GM21360 (cell line): ENCODE measurements around the gene UBE3C.
"Not testable (repeated sequence)": the region's sequence is repeated elsewhere in the genome, so short reads cannot be mapped to it uniquely, and the experiment has no call there.

Source experiments
- ATAC-seq: cut with Tn5 transposase; IDR thresholded peaks from one replicate; pipeline ENCODE4 v1.9.1; 2021; ENCODE audit warnings: mild to moderate bottlenecking, moderate library complexity; ENCODE audit not compliant: unreplicated experiment

The UBE3C gene

GRCh38 chr7:157234271-157234670, 95.5 kb downstream of the UBE3C start:
- ATAC-seq = no peak

- no peak for ATAC-seq
Measured at GRCh38 chr7:157235357-157236333, 96.9 kb downstream of the UBE3C start.

GRCh38 chr7:157238087-157238486, 99.4 kb downstream of the UBE3C start:
- no peak for ATAC-seq

GRCh38 chr7:157239571-157240270, 101.0 kb downstream of the UBE3C start:
- ATAC-seq = no peak

DNA sequence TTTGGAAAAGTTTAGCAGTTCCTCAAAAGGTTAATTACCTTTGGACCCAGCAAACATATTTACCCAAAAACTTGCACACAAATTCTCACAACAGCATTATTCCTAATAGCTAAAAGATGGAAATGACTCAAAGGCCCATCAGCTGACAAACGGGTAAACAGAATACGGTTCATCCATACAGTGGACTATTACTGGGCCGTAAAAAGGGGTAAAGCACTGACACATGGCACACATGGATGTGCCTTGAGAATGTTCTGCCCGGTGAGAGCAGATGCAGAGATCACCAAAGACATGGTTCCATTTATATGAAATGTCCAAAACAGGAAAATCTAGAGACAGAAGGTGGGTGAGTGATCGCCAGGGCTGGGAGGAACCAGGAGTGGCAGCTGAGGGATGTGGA, 102.9 kb downstream of the UBE3C start:
- no peak for ATAC-seq

- no peak for ATAC-seq
Measured at GRCh38 chr7:157244516-157245294, 106.0 kb downstream of the UBE3C start.

GRCh38 chr7:157246052-157246451, 107.3 kb downstream of the UBE3C start:
- ATAC-seq = no peak

DNA sequence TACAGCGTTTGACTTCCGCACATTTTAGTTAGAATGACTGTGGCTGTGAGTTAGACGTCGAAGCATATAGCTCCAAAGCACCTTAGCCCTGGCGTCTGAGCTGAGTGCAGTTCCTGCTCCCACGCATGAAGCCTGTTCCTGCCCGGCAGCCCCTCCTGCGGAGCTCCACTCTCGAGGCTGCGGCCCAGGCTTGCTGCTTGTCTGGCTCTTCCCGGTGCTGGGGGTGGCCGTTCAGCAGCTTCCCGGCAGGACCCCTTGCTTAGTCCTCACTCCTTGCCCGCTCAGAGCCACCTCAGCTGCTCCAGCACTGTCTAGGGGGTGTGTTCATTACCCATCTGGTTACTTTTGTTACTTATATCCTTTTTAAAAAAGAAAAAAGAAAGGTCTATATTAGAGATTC, 109.9 kb downstream of the UBE3C start:
- no peak for ATAC-seq

DNA sequence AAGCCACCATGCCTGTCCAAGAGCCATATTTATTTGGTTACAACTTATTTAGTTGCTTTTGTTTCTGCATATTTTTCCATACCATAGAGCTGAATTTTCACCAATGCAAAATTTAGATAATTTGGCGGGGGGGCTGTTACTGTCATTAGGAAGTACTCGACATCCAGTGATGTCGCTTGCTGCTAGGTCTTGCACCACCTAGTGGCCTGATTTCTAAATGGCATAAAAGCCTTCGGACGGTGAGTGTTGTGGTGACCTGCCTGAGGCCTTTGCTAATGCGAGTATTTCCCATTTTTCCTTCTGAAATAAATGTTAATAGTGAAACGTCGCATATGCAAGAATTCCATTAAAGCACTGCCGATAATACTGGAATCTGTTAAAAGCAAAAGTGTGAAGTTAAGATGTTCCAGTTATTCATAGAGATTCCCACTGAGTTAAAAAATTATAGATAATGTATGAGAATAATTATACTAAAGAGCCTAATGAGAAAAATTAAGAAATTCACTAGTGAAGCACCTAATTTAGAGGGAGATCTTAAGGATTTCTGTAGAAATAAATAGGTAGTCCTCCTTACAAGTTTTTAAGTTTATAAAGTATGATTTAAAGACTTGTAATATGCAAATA, 112.0 kb downstream of the UBE3C start:
- ATAC-seq = no peak

DNA sequence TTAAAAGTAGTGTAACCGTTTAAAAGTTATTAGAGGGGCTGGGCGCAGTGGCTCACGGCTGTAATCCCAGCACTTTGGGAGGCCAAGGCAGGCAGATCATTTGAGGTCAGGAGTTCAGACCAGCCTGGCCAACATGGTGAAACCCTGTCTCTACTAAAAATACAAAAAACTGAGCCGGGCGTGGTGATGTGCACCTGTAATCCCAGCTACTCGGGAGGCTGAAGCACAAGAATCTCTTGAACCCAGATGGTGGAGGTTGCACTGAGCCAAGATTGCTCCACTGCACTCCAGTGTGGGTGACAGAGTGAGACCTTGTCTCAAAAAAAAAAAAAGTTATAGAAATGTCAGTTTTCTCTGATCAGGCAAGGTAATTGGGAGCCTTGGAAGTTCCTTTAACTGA, 113.1 kb downstream of the UBE3C start:
- not testable (repeated sequence) for ATAC-seq

DNA sequence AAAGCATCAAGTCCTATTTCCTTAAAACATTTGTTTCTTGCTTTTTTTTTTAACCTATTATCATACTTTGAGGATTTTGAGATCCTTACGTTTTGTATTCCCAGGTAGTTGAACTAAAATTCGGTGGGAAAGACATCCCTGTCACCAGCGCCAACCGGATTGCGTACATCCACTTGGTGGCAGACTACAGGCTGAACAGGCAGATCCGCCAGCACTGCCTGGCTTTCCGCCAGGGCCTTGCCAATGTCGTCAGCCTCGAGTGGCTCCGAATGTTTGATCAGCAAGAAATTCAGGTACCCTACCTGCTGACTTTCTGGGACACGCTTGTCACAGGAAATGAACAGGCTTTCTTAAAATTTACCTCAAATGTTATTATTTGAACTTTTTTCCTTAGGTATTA, 115.1 kb downstream of the UBE3C start:
- ATAC-seq = no peak

- ATAC-seq = not testable (repeated sequence)
Measured at GRCh38 chr7:157254781-157255180, 116.1 kb downstream of the UBE3C start.

- no peak for ATAC-seq
Measured at GRCh38 chr7:157255201-157255606, 116.5 kb downstream of the UBE3C start.

DNA sequence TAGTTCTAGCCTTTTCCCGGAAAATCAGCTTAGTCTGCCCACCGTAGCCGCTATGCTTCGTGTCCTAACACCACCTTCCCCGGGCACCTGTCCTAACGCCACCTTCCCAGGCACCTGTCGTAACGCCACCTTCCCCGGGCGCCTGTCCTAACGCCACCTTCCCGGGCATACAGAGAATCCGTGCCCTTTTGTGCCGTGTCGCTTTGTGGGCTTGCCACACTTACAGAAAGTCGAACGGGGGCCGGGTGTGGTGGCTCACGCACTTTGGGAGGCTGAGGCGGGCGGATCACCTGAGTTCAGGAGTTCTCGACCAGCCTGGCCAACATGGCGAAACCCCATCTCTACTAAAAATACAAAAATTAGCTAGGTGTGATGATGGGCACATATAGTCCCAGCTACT, 124.4 kb downstream of the UBE3C start:
- no peak for ATAC-seq

DNA sequence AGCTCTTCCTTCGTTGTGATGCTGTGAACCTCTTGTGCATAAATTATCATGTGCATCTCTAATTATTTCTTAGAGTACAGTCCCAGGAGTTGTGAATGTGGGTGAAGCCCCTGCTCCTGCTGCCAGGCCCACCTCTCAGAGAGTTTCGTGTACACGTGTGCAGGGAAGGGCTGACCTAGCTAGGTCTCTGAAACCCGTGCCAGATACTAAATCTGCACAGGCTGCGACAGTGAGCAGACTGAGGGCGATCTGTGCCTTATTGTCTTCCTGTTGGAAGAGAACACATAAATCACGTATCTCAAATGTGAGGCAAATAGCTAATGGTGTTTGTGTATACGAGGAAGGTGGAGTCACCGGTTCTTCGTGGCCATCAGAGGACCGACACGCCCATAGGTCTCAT, 126.3 kb downstream of the UBE3C start:
- ATAC-seq = no peak

DNA sequence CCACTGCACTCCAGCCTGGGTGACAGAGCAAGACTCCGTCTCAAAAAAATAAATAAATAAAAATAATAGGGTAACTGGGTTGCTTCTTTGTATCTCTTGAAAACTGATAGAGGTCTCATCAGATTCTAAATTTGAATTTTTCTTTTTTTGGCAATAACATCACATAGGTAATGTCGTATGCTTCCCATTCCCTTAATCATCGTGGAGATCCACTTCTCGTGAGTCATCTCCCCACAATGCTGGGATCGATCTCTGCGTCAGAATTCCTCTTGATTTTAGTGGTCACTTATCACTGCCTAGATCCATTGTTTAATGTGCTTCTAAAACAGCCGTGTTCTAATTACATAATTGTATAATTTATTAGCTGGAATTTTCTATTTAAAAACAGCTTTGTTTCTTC, 127.5 kb downstream of the UBE3C start:
- ATAC-seq = no peak

DNA sequence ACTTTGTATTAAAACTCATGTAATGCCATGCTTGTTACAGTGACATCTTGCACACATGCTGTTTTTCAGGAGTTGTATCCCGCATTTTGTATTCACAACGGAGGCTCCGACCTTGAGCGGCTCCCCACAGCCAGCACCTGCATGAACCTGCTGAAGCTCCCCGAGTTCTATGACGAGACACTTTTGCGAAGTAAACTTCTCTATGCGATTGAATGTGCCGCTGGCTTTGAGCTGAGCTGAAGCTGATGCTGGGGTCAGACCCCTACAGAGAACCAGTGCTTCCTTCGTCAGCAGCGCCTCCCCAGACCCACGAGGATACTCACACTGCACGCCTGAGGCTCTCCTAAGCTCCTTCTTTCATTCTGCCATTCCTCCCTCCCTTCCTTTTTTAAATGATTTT, 128.8 kb downstream of the UBE3C start:
- no peak for ATAC-seq

DNA sequence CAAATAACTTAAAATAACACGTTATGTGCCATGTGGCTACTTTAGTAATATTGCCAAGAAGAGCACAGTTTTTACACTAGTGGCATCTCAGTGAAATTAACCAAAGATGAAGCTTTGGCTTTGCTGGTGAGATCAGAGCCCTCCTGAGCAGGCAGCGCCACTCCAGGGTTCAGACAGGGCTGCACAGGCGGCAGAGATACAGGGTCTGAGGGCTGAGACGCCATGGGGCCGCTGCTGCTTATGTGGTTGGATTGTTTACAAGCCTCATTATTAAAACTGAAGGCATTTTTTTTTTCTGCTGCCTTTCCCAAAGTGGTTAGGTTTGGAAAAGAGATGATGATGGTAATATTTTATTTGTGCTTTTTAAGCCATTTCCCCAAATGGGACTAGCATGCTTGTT, 129.2 kb downstream of the UBE3C start:
- ATAC-seq = no peak

DNA sequence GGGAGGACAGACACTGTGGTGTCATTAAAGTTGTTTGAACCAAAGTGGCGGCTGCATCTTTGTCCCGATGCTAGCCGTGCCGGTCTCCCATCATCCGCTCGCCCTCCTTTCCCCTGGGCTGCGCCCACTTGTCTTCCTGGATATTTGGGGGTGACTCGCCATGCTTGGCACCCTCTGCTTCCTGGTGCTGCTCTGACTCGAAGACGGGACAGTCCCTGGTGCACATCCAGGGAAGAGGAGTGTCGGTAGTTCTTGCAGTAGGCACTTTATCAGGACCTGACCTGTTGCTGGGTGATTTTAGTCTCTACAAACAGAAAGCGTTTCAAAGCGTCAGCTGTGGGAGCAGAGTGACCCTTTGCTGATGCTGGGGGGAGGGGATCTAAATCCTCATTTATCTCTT, 129.8 kb downstream of the UBE3C start:
- no peak for ATAC-seq

- no peak for ATAC-seq
Measured at GRCh38 chr7:157269341-157270059, 130.8 kb downstream of the UBE3C start.
